Cerebellar nuclear complex (tissue), 1 donor: ENCODE results near the gene MGST3.
"Not testable (repeated sequence)": the region's sequence is repeated elsewhere in the genome, so short reads cannot be mapped to it uniquely, and the experiment has no call there.

Experiments
- DNase-seq, 2 experiments: peaks; one replicate each; lab custom pipeline; 2025; lab: John Stamatoyannopoulos, UW

Gene MGST3

GRCh38 chr1:165697881-165698760 is 67.1 kb downstream of the MGST3 start, which contains the start of gene ALDH9A1:
ALDH9A1 (minus strand) TSS chr1:165698562; CDS start chr1:165698558, 4 bp downstream.
- peak; percentile 69 to 86 for DNase-seq

- no peak for DNase-seq
These were observed 67.7 kb downstream of the MGST3 start for GRCh38 chr1:165698761-165699052.

- no peak for DNase-seq
These were observed 68.5 kb downstream of the MGST3 start for GRCh38 chr1:165699577-165699976.

- not testable (repeated sequence) for DNase-seq
These were observed 70.9 kb downstream of the MGST3 start for GRCh38 chr1:165701922-165702321.

- no peak for DNase-seq
These were observed 72.6 kb downstream of the MGST3 start for GRCh38 chr1:165703648-165704047.
